HG02938 (cell line): Measurements from ENCODE around the gene MAP4K5.
"Not testable (repeated sequence)": the region's sequence is repeated elsewhere in the genome, so short reads cannot be mapped to it uniquely, and the experiment has no call there.

Experiments used
- ATAC-seq: cut with Tn5 transposase; IDR thresholded peaks from one replicate; pipeline ENCODE4 v1.9.1; 2021; ENCODE audit warnings: mild to moderate bottlenecking, moderate library complexity; ENCODE audit not compliant: unreplicated experiment

Gene MAP4K5

DNA sequence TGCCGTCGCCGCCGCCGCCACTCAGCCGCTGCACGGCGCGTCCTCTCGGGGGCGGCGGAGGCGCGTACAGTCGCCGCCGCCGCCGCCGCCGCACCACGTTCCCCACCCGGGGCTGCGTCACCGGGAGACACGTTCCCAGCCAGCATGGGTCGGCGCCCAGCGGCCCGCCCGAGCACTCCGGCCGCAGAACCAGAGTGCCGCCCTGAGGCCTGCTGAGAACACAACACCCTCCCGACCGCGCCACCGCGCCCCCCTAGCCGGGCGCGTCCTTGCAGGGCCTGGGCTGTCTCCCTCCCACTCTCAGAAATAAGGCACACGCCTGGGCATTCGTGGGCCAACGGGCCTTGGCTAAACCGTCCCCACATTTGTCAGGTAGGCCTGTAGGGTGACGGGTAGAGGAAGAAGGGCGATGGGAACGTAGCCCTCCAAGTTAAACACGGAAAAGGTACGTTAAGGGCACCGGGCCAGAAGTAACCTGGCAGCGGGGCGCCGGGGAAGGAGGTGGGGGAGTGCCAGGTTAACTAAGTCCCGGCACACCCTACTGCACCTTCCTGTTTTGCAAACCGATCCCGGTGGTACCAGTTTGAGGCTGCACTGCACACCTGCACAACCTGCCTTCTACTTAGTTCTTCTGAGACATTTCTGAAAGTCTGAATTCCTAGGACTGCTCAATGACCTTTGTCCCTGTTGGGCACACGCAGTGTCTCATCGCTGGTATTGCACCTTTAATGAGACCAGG is at the start of gene MAP4K5:
MAP4K5 (minus strand) TSS at position 68 of the 739 bp plus-strand sequence. CDS start 520 bp downstream, outside the sequence.
- peak; percentile 90 for ATAC-seq

DNA sequence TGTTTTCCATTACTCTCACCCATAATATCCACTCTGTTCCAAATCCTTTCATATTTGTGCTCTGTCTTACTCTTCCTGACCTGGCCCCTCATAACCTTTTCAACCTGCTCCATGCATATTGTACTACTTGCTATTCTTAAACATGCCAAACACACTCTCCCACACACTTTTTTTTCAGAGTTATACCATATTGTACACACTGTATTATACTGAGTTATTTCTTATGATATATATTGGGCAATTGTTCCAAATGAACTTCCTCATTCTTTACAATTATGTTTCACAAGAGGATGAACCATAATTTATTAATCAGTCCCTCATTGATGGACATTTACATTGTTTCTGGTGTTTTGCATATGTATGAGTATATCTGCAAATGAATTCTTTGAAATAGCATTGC is 46.1 kb upstream of the MAP4K5 start:
- ATAC-seq, result no peak

DNA sequence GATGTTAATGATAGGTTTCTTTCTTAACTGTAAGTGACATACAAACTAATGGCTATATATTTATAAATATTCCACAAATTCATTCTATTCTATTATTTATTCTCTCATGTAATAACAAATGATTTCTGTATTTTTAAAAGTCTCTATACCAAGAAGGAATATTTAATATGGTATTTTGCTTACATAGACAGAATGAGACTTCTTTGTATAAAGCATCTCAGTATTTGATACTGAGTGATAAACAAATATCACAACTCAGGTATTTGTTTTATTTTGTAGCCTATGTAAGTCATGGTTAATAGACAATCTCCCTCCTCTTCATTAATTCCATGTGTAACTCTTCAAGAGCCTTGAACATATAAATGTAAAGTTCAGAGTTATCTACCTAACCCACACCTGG is 45.6 kb upstream of the MAP4K5 start:
- ATAC-seq, result no peak

DNA sequence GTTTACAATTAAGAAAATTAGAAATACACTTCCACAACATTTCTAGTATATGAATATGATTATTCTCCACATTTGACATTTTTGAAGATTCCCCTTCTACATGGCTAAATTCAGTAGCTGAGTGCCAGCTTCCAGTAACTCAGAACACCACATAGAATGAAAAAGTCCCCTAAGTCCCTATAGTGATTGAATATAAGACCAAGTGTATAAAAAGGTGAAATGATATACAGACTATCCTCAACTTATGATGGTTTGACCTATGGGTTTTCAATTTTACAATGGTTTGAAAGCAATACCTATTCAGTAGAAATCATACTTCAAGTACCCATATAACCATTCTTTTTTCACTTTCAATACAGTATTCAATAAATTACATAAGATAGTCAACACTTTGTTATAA is 43.4 kb upstream of the MAP4K5 start:
- ATAC-seq, result no peak

DNA sequence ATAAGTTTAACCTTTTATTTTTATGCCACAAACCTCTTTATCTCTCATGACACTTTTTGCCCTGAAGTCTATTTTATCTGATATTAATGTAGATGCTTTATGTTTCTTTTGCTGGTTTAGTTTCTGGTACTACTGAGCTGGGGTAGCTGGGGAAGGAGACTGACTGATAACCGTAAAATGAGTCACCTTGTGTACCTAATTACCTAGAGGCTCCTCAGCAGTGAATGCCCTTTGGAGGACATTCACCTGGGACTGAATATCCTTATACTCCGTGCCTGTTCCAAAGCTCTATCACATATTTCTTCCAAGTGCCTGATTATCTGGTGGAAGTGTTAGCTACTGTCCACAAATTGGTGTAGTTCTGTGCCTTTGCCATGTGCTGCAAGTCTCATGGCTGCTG is 41.5 kb upstream of the MAP4K5 start:
- ATAC-seq, result no peak

DNA sequence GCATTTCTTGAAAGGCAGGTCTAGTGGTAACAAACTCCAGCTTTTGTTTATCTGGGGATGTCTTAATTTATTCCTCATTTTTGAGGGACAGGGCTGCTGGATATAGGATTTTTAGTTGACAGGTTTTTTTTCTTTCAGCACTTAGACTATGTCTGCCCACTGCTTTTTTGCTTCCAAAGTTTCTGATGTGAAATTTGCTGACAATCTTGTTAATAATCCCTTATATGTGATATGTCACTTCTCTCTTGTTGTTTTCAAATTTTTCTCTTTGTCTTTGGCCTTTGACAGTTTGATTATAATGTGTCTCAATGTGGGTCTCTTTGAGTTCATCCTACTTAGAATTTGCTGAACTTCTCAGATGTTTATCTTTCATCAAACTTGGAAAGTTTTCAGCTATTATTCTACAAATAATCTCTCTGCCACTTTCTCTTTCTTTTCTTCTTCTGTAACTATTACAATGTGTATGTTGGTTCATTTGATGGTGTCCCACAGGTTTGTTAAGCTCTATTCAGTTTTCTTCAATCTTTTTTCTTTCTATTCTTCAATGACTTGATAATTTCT is 37.4 kb upstream of the MAP4K5 start:
- no peak for ATAC-seq

DNA sequence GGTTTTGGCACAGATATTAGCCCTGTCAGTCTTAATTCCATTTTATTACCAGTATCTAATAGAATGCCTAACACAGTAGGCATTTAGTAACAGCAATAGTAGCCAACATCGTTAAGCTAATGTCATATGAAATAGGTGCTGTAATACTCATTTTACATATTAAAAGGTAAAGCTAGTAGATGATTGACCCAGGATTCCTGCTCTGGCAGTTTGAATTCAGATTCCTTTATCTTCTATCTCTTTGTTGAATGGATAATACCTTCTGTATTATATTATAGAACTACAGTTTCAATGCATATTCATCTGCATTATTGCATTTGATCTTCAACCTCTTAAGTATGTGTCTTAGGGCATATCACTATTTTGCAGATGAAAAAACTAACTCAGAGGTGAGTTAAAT is 30.5 kb upstream of the MAP4K5 start:
- ATAC-seq, result no peak

DNA sequence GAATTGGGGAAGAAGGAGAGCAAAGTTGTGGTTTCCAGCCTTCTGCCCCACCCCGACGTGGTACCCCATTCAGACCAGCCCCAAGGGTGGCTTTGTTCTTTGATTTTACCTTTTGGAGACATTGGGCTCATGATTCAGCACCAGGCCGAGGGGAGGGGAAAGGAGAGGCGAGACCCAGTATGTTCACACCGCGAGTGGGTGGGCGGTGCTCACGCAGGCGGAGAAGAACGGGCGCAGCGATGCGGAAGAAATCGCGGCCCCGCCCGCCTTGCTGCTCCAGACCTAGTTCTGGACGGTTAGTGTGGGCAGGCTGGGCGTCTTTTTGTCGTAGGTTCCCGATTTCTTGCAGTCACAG is 28.5 kb upstream of the MAP4K5 start:
- no peak for ATAC-seq

DNA sequence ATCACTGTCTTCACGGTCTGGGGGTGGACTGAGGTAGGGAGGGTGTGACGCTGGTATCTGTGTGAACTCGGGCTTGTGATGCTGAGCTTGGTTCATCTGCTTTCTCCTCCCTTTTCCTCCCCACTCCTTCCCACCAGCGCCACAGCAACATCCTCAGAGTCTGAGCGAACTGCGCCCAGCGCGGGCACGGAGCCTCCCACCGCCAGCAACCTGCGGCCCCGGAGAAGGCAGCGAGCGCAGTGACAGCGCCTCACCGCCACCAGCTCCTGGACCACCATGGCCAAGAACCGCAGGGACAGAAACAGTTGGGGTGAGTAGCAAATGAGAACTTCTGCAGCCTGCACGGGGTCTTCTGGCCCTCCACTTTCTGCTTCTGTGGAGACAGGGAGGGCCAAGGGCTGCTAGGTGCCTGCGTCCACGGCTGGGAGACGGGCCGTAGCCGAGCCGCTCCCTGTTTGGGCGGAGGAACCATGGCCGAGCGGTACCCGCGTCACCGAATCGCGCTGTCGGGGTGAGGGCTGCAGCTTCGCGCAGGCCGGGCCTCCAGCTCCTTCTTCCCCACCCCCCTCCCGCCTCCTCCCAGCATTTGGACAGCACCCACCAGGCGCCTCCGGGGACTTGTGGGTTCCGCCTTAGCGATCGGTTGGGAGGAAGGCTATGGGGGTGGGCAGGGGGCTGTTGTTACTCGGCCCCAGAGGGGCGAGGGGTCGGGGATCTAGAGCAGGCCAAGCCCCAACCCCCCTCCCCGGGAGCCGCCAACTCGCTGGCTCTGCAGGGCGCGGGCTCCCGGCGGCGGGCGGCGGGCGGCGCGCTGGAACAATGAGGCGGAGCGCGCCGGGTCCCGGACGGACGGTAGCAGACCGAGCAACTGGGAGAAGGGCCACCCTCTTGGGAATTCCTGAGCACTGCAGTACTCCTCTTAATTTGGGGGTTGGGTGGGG is 27.9 kb upstream of the MAP4K5 start, which contains the start of gene ATL1:
ATL1 (plus strand) TSS at position 156 of the 941 bp plus-strand sequence; CDS start at position 277, 121 bp downstream.
- ATAC-seq, result peak; percentile 51

DNA sequence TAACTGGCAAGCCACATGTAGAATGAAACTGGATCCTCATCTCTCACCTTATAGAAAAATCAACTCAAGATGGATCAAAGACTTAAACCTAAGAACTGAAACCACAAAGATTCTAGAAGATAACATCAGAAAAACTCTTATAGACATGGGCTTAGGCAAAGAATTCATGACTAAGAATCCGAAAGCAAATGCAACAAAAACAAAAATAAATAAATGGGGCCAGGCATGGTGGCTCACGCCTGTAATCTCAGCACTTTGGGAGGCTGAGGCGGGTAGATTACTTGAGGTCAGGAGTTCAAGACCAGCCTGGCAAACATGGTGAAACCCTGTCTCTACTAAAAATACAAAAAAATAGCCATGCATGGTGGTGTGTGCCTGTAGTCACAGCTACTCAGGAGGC is 20.4 kb upstream of the MAP4K5 start:
- ATAC-seq, result not testable (repeated sequence)

DNA sequence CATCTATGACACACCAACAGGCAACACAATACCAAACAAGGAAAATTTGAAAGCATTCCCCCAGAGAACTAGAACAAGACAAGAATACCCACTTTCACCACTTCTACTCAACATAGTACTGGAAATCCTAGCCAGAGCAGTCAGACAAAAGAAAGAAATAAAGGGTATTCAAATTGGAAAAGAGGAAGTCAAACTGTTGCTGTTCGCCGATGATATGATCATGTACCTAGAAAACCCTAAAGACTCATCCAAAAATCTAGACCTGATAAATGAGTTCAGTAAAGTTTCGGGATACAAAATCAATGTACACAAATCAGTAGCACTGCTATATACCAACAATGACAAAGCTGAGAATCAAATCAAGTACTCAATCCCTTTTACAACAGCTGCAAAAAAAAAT is 19.5 kb upstream of the MAP4K5 start:
- no peak for ATAC-seq

DNA sequence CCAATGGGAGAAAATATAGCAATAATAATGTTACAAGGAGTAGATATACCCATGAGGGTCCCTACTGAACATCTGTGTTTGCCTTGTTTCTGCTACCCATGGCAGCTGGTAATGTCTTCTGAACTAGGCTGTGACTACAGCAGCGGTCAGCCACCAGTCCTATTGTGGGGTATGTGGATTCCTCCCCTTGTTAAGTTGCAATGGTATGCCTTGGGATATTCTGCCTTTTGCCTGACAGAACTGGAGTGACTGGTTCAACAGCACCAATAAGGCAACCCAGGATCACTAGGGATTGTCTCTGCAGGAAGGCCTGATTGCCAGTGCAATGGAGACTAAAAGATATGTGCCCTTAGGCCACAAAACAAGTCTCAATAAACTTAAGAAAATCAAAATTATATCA is 17.9 kb upstream of the MAP4K5 start:
- ATAC-seq, result no peak

DNA sequence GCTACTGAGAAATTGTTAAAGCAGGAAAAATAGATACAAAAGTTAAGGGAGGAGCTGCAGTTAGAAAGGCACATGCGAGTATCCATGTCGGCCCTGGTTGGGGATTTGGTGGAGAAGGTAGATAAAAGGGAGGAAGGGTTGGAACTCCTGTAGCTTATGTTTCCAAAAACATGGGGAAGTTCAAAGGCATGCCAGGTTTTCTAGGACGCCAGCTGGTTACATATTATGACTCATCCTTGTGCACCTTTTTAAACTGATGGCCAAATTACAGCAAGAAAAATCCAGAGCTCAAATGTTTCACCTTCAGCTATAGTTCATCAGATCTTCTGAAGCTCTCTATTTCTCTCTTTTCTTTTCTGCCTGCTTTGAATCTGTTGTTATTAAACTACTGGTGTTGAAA is 13.2 kb upstream of the MAP4K5 start:
- no peak for ATAC-seq

DNA sequence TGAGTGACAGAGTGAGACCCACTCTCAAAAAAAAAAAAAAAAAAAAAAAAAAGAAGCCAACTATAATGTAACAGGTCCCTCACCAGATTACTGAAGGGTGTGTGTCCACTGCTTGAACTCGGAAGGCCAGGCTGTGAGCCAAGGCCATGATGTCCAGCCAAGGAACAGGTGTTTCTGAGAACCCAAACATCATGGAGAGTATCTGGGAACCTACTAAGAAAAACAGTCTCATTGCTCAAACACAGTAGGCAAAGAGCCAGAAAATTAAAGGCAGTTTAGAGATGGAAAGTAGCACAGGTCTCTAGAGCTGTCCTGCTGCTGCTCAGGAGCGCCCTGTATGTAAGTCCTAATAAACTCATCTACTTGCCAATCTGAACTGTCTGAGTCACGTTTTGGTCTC is 12.5 kb upstream of the MAP4K5 start:
- no peak for ATAC-seq

DNA sequence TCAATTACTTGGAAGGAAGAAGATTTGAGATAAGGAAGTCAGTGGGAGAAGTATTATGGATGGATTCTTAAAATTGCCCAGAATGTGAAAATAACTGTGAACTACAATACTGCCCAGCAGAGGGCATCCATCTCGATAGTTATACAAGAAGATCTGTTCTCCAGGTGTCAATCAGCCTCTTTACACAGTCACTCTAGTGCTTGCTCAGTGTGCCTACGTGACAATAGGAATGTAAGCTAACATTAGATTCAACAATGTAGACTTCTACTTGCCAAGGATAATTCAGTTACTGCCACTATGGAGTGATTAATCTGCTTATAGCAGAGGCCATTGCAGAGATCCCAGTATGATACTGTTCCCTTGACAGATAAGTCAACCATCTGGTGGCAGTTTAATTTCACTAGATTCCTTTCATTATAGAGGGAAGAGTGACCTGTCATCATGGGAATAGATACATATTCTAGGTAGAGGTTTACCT is 10.6 kb upstream of the MAP4K5 start:
- ATAC-seq, result no peak

DNA sequence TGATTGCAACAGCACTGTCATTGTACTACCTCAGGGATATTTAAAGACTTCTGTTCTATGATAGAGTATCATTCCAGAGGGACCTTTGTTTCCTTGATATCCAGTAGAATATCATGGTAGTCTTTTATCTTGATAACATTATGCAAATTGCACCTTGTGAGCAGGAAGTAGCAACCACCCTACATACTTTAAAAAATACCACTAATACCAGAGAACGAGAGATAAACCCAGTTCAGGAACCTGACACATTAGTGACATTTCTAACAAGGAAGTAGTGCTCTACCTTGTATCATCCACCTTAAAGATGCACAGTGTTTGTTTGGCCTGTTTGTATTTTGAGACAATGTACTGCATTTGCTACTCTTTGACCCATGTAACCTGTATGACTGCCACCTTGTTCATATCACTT is 8.8 kb upstream of the MAP4K5 start:
- no peak for ATAC-seq

DNA sequence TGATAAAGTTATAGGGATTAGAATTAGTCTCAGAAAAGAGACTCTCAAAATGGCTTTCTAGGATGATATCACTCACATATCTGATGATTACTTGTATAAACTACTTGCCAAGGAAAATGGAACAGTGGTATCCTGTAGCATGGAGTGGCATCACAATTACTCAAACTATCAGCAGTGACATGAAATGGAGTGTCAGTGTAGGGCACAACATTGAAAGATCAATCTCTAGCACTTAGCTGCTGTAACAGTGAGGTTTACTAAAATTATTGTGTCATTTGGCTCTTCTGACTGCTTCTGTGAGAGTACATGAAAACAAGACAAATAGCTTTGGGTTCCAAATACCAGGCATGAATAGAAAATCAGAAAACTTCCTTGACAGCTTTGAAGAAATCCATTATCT is 6.7 kb upstream of the MAP4K5 start:
- no peak for ATAC-seq

DNA sequence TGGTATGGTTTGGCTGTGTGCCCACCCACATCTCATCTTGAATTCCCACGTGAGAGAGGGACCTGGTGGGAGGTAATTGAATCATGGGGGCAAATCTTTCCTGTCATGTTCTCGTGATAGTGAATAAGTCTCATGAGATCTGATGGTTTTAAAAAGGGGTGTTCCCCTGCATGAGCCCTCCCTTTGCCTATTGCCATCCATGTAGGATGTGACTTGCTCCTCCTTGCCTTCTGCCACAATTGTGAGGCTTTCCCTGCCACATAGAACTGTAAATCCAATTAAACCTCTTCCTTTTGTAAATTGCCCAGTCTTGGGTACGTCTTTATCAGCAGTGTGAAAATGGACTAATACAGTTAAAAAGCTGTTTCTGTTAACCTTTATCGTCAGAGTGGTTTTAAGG is 5.7 kb upstream of the MAP4K5 start:
- not testable (repeated sequence) for ATAC-seq

DNA sequence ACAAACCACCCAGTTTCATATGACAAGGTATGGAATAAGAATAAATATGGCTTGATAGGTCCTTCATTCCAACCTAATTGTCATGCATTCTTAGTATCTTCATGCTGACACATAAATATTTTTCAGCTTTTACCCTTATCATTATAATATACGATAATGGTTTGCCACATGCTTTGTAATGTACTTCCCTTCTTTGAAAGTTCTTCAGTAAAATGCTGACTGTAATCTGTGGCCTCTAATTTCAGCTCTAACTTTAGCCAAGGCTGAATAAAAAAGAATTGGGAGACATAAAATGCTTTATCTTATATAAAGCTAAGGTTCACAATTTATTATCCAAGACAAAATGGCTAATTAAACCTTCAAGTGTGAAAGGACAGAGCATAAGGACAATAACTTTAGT is 2.6 kb upstream of the MAP4K5 start:
- no peak for ATAC-seq

DNA sequence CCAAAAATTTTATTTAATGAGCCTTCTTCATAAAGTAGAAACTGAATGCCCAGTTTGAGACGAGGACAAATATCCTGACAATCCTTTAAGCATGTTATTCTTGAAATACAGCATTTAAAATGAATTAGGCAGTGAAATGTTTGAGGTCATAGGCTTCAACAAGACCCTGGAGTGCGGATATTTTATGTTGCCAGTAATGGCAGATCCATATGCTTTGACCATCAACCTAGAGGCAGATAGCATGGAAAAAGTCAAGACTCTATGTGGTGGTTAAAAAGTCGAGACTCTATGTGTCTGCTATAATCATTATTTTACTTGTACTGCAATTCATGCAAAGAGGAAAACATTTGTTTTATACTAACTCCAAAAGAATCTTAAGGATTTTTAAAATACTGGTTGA is 2.0 kb upstream of the MAP4K5 start:
- no peak for ATAC-seq

DNA sequence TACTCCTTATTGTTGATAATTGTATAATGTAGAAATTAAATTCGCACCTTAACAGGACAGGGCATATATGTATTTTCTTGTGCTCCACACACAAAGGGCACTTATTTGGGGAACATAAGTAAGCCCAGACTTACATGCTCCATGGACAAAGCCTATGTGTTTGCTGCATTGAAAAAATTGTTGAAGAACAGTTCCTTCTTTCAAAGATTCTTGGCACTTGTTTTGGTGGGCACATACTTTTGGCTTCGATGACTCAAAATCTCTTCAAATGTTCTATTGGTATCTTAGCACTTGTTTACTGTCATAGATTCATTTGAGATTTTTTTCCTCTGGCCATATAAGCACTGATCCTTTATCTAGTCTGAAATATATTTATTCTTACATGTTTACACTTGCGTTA is 1.4 kb upstream of the MAP4K5 start:
- no peak for ATAC-seq
